SU-DHL-6 (cell line): Measurements from ENCODE around the gene CTDSPL.

ENCODE experiments used
- CTCF ChIP-seq: fragments of 200-600 bp; sonication (generic); IDR thresholded peaks from one replicate; pipeline ENCODE4 v1.5.1; 2017; ENCODE audit warnings: antibody characterized with exemption, mild to moderate bottlenecking, low read length, moderate library complexity; ENCODE audit not compliant: insufficient read depth, poor library complexity, severe bottlenecking
- EZH2phosphoT487 ChIP-seq: fragments of 200-600 bp; sonication (generic), shearing (Covaris generic); conservative IDR thresholded peaks from 2 replicates; pipeline ENCODE4 v1.6.1; 2018; ENCODE audit warnings: mild to moderate bottlenecking, antibody characterized with exemption, low read length, moderate library complexity, mixed read lengths

GRCh38 chr3:37885814-37886213, 24.1 kb downstream of the CTDSPL start:
- TF ChIP-seq CTCF (no peak), EZH2phosphoT487 (no peak)
